WTC11 (cell line): ENCODE data around the gene PHOSPHO2.

ENCODE experiments used
- CTCF ChIP-seq: fragments of 200-600 bp; IDR thresholded peaks from 2 replicates; pipeline ENCODE4 v1.8.0; 2022; ENCODE audit warnings: antibody characterized with exemption
- ETV6 ChIP-seq: sonication (generic); formaldehyde crosslinking; IDR thresholded peaks from 2 replicates; pipeline ENCODE4 v1.8.1; 2022; ENCODE audit warnings: mild to moderate bottlenecking, missing genetic modification reagents

DNA sequence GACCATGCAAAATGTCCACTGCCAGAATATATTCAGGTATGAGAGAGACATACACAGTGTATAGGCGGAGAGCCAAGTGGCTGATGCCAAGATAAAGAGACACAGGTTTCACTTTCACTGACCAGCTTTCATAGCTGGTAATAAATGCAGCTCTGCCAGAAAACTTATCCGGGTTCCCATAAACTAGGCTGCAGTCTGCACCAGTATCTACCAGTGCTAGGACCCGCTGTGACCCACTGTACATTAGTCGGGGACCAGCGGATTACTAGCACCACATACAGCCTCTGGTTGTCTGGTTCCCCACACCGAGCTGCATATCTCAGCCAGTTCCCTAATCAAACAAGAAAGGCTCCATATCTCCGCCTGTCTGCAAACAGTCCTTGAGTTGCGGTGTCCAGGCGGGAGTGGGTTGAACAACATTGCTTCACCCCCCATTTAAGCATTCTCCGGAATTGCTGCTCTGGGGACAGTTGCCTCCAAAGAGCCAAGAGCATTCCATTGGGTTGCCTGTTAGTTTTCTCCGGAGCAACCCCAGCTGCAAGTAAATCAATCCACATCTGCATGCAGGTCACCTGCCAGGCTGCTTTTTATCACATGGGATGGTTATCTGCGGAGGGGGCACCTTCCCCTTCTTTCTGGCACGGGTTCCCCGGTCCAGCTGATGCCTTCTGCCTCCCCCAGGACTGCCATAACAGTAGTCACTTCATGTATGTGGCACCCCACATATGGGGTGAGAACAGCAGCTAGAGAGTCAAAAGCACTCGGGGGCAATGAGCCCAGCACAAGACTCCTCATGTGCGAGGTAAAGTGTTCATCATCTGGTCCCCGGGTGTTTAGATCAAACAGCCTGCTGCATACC is 21.3 kb downstream of the PHOSPHO2 start:
- no peak for TF ChIP-seq ETV6
- TF ChIP-seq CTCF, result no peak
